Nephron (organoid): ENCODE data around the gene TMC2.

Experiments
- H3K27ac Mint-ChIP-seq, 3 experiments: 2 replicates each; pipeline ENCODE4 v1.8.0; 2020; ENCODE audit warnings: mixed read lengths in 3 of 3, mild to moderate bottlenecking in 2 of 3, moderate library complexity in 1 of 3
- H3K27me3 Mint-ChIP-seq: 2 replicates; pipeline ENCODE4 v1.8.0; 2021; ENCODE audit warnings: low read depth, mild to moderate bottlenecking, moderate library complexity, mixed read lengths
- H3K36me3 Mint-ChIP-seq: 2 replicates; pipeline ENCODE4 v1.8.0; 2020; ENCODE audit warnings: low read depth, mixed read lengths
- H3K4me1 Mint-ChIP-seq: 2 replicates; pipeline ENCODE4 v1.8.0; 2020; ENCODE audit warnings: mixed read lengths
- H3K4me3 Mint-ChIP-seq, 3 experiments: 2 replicates each; pipeline ENCODE4 v1.8.0; 2020; ENCODE audit warnings: mild to moderate bottlenecking in 3 of 3, mixed read lengths in 3 of 3, moderate library complexity in 2 of 3
- H3K9me3 Mint-ChIP-seq: 2 replicates; pipeline ENCODE4 v1.8.0; 2020; ENCODE audit warnings: mixed read lengths
- TF ChIP-seq, protein P1 (sequence below), 3 experiments: fragments of 200-600 bp; sonication (generic); IDR thresholded peaks; one replicate each; pipeline ENCODE4 v1.5.0; 2021; ENCODE audit warnings: antibody characterized with exemption in 3 of 3; ENCODE audit not compliant: unreplicated experiment in 3 of 3

TMC2 gene

GRCh38 chr20:2612073-2612472 is 75.7 kb downstream of the TMC2 start:
- H3K27me3 Mint-ChIP-seq = peaks cover 13% of the 10 kb centered on the region
- peaks cover 12% of the 10 kb centered on the region for H3K9me3 Mint-ChIP-seq
- TF ChIP-seq, protein P1, sequence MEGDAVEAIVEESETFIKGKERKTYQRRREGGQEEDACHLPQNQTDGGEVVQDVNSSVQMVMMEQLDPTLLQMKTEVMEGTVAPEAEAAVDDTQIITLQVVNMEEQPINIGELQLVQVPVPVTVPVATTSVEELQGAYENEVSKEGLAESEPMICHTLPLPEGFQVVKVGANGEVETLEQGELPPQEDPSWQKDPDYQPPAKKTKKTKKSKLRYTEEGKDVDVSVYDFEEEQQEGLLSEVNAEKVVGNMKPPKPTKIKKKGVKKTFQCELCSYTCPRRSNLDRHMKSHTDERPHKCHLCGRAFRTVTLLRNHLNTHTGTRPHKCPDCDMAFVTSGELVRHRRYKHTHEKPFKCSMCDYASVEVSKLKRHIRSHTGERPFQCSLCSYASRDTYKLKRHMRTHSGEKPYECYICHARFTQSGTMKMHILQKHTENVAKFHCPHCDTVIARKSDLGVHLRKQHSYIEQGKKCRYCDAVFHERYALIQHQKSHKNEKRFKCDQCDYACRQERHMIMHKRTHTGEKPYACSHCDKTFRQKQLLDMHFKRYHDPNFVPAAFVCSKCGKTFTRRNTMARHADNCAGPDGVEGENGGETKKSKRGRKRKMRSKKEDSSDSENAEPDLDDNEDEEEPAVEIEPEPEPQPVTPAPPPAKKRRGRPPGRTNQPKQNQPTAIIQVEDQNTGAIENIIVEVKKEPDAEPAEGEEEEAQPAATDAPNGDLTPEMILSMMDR (IDR thresholded peaks at IDR 0.05; ENCODE audit: unreplicated experiment in 3 of 3) = no peak

DNA sequence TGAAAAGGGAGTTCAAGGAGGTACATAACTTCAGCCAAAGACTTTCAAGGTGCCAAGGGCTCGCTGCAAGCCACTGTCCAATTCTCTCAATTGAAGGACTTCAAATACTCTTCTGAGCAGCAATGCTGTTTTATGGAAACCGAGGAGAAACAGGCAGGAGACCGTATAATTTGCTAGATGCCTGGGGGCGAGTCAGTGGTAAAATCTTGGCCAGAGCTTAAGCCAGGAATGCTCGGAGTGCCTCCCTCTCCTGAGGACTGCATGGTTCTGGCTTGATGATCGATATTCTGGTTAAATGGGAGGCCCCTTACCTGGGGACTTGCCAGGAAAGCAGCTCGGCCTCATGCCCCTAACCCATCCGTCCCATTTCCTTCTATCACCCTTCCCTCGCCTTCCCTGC is 80.3 kb downstream of the TMC2 start:
- H3K27me3 Mint-ChIP-seq = peaks cover 14% of the 10 kb centered on the region
- no peaks in the 10 kb centered on the region for H3K4me1 Mint-ChIP-seq
- no peak overlapping the region for H3K27ac Mint-ChIP-seq
- H3K36me3 Mint-ChIP-seq = no peaks in the 10 kb centered on the region
- no peak overlapping the region for H3K4me3 Mint-ChIP-seq
- peaks cover 10% of the 10 kb centered on the region for H3K9me3 Mint-ChIP-seq
- TF ChIP-seq, protein P1 (IDR thresholded peaks at IDR 0.05; ENCODE audit: unreplicated experiment in 3 of 3) = no peak

More at GRCh38 chr20:2612073-2612472, 75.7 kb downstream of the TMC2 start:
- peaks cover 3% of the 10 kb centered on the region for H3K36me3 Mint-ChIP-seq
- H3K4me1 Mint-ChIP-seq = no peaks in the 10 kb centered on the region
- H3K27ac Mint-ChIP-seq = no peak overlapping the region
- no peak overlapping the region for H3K4me3 Mint-ChIP-seq

GRCh38 chr20:2617099-2617714 is 80.8 kb downstream of the TMC2 start:
- Mint-ChIP-seq H3K27ac (no peak overlapping the region), H3K9me3 (peaks cover 10% of the 10 kb centered on the region), H3K4me3 (no peak overlapping the region), H3K27me3 (peaks cover 14% of the 10 kb centered on the region), H3K4me1 (no peaks in the 10 kb centered on the region), H3K36me3 (no peaks in the 10 kb centered on the region)
- TF ChIP-seq, protein P1 (IDR thresholded peaks at IDR 0.05; ENCODE audit: unreplicated experiment in 3 of 3) = no peak

DNA sequence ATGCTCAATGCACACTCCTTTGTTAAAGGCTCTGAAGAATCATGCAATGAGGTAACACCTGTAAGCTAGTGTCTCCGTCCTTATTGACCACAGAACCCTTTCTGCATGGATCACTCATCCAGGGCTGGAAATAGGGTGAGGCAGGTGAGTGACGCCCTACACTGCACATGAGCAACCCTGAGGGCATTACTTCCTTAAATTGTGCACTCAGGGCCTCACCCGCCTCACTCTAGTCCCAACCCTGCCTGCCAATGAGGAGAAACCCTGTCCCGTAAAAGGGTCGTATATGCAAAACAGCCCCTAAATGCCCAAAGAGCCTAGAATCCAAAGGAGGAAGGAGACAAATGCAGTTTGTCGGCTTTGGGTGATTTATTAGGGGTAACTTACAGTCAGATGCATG is 82.4 kb downstream of the TMC2 start:
- peaks cover 10% of the 10 kb centered on the region for H3K9me3 Mint-ChIP-seq
- no peaks in the 10 kb centered on the region for H3K4me1 Mint-ChIP-seq
- H3K36me3 Mint-ChIP-seq = no peaks in the 10 kb centered on the region
- H3K27ac Mint-ChIP-seq = no peak overlapping the region
- no peak overlapping the region for H3K4me3 Mint-ChIP-seq
- peaks cover 14% of the 10 kb centered on the region for H3K27me3 Mint-ChIP-seq
- TF ChIP-seq, protein P1 (IDR thresholded peaks at IDR 0.05; ENCODE audit: unreplicated experiment in 3 of 3) = no peak

- Mint-ChIP-seq H3K27ac (no peak overlapping the region), H3K27me3 (peaks cover 14% of the 10 kb centered on the region), H3K36me3 (no peaks in the 10 kb centered on the region), H3K4me1 (no peaks in the 10 kb centered on the region), H3K4me3 (no peak overlapping the region), H3K9me3 (peaks cover 10% of the 10 kb centered on the region)
- TF ChIP-seq, protein P1 (IDR thresholded peaks at IDR 0.05; ENCODE audit: unreplicated experiment in 3 of 3) = no peak
Measured at GRCh38 chr20:2619337-2619736, 83.0 kb downstream of the TMC2 start.

DNA sequence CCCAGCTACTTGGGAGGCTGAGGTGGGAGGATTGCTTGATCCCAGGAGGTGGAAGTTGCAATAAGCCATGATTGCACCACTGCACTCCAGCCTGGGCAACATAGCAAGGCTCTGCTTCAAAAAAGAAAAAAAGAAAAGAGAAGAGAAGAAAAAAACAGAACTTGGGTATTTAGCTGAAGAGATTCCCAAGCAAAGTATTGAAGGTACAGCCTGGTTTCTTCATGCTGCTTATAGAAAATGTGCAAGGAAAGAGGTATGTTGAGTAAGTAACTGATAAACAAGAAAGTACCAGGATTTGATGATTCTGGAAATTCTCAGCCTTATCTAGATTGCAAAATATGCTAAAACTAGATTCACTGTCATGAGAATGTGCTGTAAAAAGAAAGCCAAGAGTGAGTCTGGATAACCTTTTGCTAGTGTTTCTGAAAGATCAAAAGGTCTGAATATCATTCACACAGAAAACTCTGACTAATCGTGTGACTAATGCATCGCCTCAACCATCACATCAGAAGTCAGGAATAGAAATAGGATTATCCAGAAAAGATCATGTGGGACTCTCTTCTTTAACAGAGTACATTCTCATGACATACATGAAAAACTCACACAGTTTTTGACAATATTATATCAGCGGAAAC is 83.7 kb downstream of the TMC2 start:
- Mint-ChIP-seq H3K36me3 (no peaks in the 10 kb centered on the region), H3K27me3 (peaks cover 14% of the 10 kb centered on the region), H3K27ac (no peak overlapping the region), H3K4me3 (no peak overlapping the region), H3K4me1 (no peaks in the 10 kb centered on the region), H3K9me3 (peaks cover 8% of the 10 kb centered on the region)
- TF ChIP-seq, protein P1 (IDR thresholded peaks at IDR 0.05; ENCODE audit: unreplicated experiment in 3 of 3) = no peak
